Thyroid gland (tissue), 4 donors: ENCODE measurements around the gene GID8. TPM values are rescaled to one million over a fixed set of nuclear protein-coding genes. Genes with fewer than 3 reads are reported as not detected.

Source experiments
- DNase-seq, 2 donors: peaks; one replicate each; pipeline ENCODE4 v3.0.0-alpha.2; 2019
- H3K27ac ChIP-seq, 3 donors: fragments of 200-600 bp; sonication (generic); 1 replicate in 2 of 3; 2 replicates in 1 of 3; pipeline ENCODE4 v1.5.1; 2016 to 2019; ENCODE audit warnings: mild to moderate bottlenecking in 1 of 3, moderate library complexity in 1 of 3
- H3K27me3 ChIP-seq: fragments of 200-600 bp; sonication (generic); one replicate; pipeline ENCODE4 v1.5.1; 2019
- H3K36me3 ChIP-seq, 2 donors: fragments of 200-600 bp; sonication (generic); one replicate each; pipeline ENCODE4 v1.5.1; 2016 to 2019
- H3K4me1 ChIP-seq, 2 donors: fragments of 200-600 bp; sonication (generic); one replicate each; pipeline ENCODE4 v1.5.1; 2017 to 2019
- H3K4me3 ChIP-seq, 3 donors: fragments of 200-600 bp; sonication (generic); replicated peaks in 1 of 3; 1 replicate in 2 of 3; 2 replicates in 1 of 3; pipeline ENCODE4 v1.5.1; 2016; ENCODE audit warnings: mild to moderate bottlenecking in 1 of 3
- H3K9me3 ChIP-seq: fragments of 200-600 bp; sonication (generic); one replicate; pipeline ENCODE4 v1.5.1; 2017
- POLR2A ChIP-seq, 2 donors: fragments of 450-650 bp; IDR thresholded peaks; one replicate each; pipeline ENCODE4 v1.6.1; 2017; ENCODE audit warnings: antibody characterized with exemption in 2 of 2, mild to moderate bottlenecking in 2 of 2, moderate library complexity in 1 of 2
- WGBS, 2 donors: methylation state at CpG; one replicate each; pipeline ENCODE4 v1.1.5; 2017; 5-methylcytosine and 5-hydroxymethylcytosine counted together
- intact Hi-C: fragments of 100-400 bp; cut with DNase I; formaldehyde crosslinking; loops from one replicate; pipeline ENCODE4 v1.15.1; 2023
- total RNA-seq, 4 donors: library from RNA; depleted of rRNA; stranded (reverse); fragments of >200 nt; gene quantifications; one replicate each; pipeline ENCODE4 v1.2.3, GENCODE V29; 2016
- TF ChIP-seq, protein P1 (sequence below), 6 experiments: fragments of 200-600 bp in 3 of 6; fragments of 450-650 bp in 3 of 6; sonication (generic) in 3 of 6; IDR thresholded peaks; one replicate each; pipeline ENCODE4 v1.5.1; 2016 to 2019; ENCODE audit warnings: antibody characterized with exemption in 6 of 6, mild to moderate bottlenecking in 2 of 6, inconsistent platforms in 1 of 6, moderate library complexity in 1 of 6

Gene GID8
- total RNA-seq, 4 donors from 2014 or later: 30.3 to 38.5 (median 34.5) TPM

GRCh38 chr20:62961310-62961783 is 23.4 kb downstream of the GID8 start:
- no peak for TF ChIP-seq POLR2A (IDR thresholded peaks at IDR 0.05)
- TF ChIP-seq, protein P1, sequence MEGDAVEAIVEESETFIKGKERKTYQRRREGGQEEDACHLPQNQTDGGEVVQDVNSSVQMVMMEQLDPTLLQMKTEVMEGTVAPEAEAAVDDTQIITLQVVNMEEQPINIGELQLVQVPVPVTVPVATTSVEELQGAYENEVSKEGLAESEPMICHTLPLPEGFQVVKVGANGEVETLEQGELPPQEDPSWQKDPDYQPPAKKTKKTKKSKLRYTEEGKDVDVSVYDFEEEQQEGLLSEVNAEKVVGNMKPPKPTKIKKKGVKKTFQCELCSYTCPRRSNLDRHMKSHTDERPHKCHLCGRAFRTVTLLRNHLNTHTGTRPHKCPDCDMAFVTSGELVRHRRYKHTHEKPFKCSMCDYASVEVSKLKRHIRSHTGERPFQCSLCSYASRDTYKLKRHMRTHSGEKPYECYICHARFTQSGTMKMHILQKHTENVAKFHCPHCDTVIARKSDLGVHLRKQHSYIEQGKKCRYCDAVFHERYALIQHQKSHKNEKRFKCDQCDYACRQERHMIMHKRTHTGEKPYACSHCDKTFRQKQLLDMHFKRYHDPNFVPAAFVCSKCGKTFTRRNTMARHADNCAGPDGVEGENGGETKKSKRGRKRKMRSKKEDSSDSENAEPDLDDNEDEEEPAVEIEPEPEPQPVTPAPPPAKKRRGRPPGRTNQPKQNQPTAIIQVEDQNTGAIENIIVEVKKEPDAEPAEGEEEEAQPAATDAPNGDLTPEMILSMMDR (IDR thresholded peaks at IDR 0.05): no peak
- intact Hi-C loops: no loop called here
- Histone ChIP-seq H3K9me3 (no peaks in the 10 kb centered on the region), H3K36me3 (no peaks in the 10 kb centered on the region), H3K27me3 (no peaks in the 10 kb centered on the region), H3K4me1 (no peaks in the 10 kb centered on the region), H3K4me3 (no peak overlapping the region), H3K27ac (no peak overlapping the region)
- WGBS, 2 donors: 71 to 84% methylated on average over 17 to 18 of the region's 19 CpGs
- DNase-seq: no peak

GRCh38 chr20:62961799-62962198 is 23.9 kb downstream of the GID8 start:
- Histone ChIP-seq H3K4me3 (no peak overlapping the region), H3K27me3 (no peaks in the 10 kb centered on the region), H3K4me1 (no peaks in the 10 kb centered on the region), H3K36me3 (no peaks in the 10 kb centered on the region), H3K27ac (no peak overlapping the region), H3K9me3 (no peaks in the 10 kb centered on the region)
- WGBS, 2 donors: 89 to 95% methylated on average over 8 of the region's 8 CpGs
- TF ChIP-seq, protein P1 (IDR thresholded peaks at IDR 0.05): no peak
- TF ChIP-seq POLR2A (IDR thresholded peaks at IDR 0.05): no peak
- intact Hi-C loops: no loop called here
- DNase-seq: no peak

GRCh38 chr20:62962221-62962879 is 24.4 kb downstream of the GID8 start:
- no peaks in the 10 kb centered on the region for H3K9me3 ChIP-seq
- H3K4me3 ChIP-seq: no peak overlapping the region
- no peak for TF ChIP-seq POLR2A (IDR thresholded peaks at IDR 0.05)
- TF ChIP-seq, protein P1 (IDR thresholded peaks at IDR 0.05): no peak
- no peak for DNase-seq
- intact Hi-C loops: no loop called here
- H3K27me3 ChIP-seq: no peaks in the 10 kb centered on the region
- H3K36me3 ChIP-seq: no peaks in the 10 kb centered on the region
- no peaks in the 10 kb centered on the region for H3K4me1 ChIP-seq
- H3K27ac ChIP-seq: no peak overlapping the region
- 95 to 97% methylated on average over 22 to 27 of the region's 30 CpGs for WGBS, 2 donors

- WGBS, 2 donors: 91% methylated on average over 18 to 32 of the region's 32 CpGs
- TF ChIP-seq, protein P1 (IDR thresholded peaks at IDR 0.05): no peak
- TF ChIP-seq POLR2A (IDR thresholded peaks at IDR 0.05): no peak
- no peak overlapping the region for H3K4me3 ChIP-seq
- no peaks in the 10 kb centered on the region for H3K36me3 ChIP-seq
- no peak overlapping the region for H3K27ac ChIP-seq
- intact Hi-C loops: no loop called here
- no peaks in the 10 kb centered on the region for H3K9me3 ChIP-seq
- H3K4me1 ChIP-seq: no peaks in the 10 kb centered on the region
- DNase-seq: no peak
- no peaks in the 10 kb centered on the region for H3K27me3 ChIP-seq
Measured at GRCh38 chr20:62962891-62963613, 25.1 kb downstream of the GID8 start.
